HG02970 (cell line): ENCODE data around the gene FOXRED2.
"Not testable (repeated sequence)": the region's sequence is repeated elsewhere in the genome, so short reads cannot be mapped to it uniquely, and the experiment has no call there.

Source experiments
- ATAC-seq: cut with Tn5 transposase; IDR thresholded peaks from one replicate; pipeline ENCODE4 v1.9.1; 2021; ENCODE audit warnings: mild to moderate bottlenecking, moderate library complexity, moderate number of reproducible peaks; ENCODE audit not compliant: unreplicated experiment, low FRiP score

FOXRED2 gene

GRCh38 chr22:36506637-36507517, at the start of gene FOXRED2:
TSS of gene FOXRED2 (minus strand) at chr22:36507040. CDS start at chr22:36506422, 618 bp downstream.
- peak; percentile 87 for ATAC-seq

GRCh38 chr22:36554098-36554497, 47.3 kb upstream of the FOXRED2 start:
- ATAC-seq = no peak

GRCh38 chr22:36552289-36552688, 45.4 kb upstream of the FOXRED2 start:
- no peak for ATAC-seq

- no peak for ATAC-seq
Measured at GRCh38 chr22:36550701-36551495, 44.1 kb upstream of the FOXRED2 start.

GRCh38 chr22:36549033-36549432, 42.2 kb upstream of the FOXRED2 start:
- ATAC-seq = no peak

- no peak for ATAC-seq
Measured at GRCh38 chr22:36548606-36549005, 41.8 kb upstream of the FOXRED2 start.

GRCh38 chr22:36546932-36547331, 40.1 kb upstream of the FOXRED2 start:
- no peak for ATAC-seq

- ATAC-seq = no peak
Measured at GRCh38 chr22:36546092-36546804, 39.4 kb upstream of the FOXRED2 start.

- no peak for ATAC-seq
Measured at GRCh38 chr22:36544107-36544620, 37.3 kb upstream of the FOXRED2 start.

GRCh38 chr22:36541831-36542411, 35.1 kb upstream of the FOXRED2 start:
- no peak for ATAC-seq

GRCh38 chr22:36540867-36541642, 34.2 kb upstream of the FOXRED2 start:
- no peak for ATAC-seq

- ATAC-seq = no peak
Measured at GRCh38 chr22:36538529-36538928, 31.7 kb upstream of the FOXRED2 start.

- ATAC-seq = no peak
Measured at GRCh38 chr22:36536717-36537116, 29.9 kb upstream of the FOXRED2 start.

- ATAC-seq = not testable (repeated sequence)
Measured at GRCh38 chr22:36533320-36533719, 26.5 kb upstream of the FOXRED2 start.

- no peak for ATAC-seq
Measured at GRCh38 chr22:36532466-36532865, 25.6 kb upstream of the FOXRED2 start.

GRCh38 chr22:36528795-36529751, 22.2 kb upstream of the FOXRED2 start, which contains the start of gene EIF3D:
TSS of gene EIF3D (minus strand) at chr22:36529166. CDS start at chr22:36526121, 3,045 bp downstream.
- ATAC-seq = peak; percentile 93

- ATAC-seq = no peak
Measured at GRCh38 chr22:36528341-36528740, 21.5 kb upstream of the FOXRED2 start.

GRCh38 chr22:36522662-36523061, 15.8 kb upstream of the FOXRED2 start:
- no peak for ATAC-seq
